ENCODE results near the gene OR6K6. TPM values are rescaled to one million over a fixed set of nuclear protein-coding genes. Genes with fewer than 3 reads are reported as not detected.

Gene OR6K6
- total RNA-seq, 1 donor from 2014 or later, result not detected

DNA sequence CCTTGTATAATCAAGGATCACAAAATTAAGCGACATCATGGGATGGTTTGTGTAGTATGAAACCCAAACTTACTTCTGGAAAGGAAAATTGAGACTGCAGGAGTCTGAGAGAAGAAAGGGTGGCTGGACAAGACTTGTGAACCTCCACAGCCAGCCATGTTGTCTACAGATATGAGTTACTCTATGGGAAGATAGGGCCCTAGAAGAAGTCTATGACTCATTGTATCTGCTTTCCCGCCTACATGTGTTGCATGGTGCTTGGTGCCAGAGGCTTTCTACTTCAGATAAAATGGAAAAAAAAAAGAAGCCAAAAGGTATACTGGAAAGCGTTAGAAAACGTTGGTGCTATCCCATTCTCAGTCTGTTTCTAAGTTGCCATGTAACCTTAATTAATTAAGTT, 45.2 kb downstream of the OR6K6 start:
- Mint-ChIP-seq H3K27me3 (ENCODE audit: unreplicated experiment) (no peaks in the 10 kb centered on the region), H3K4me3 (ENCODE audit: unreplicated experiment) (no peak overlapping the region), H3K9me3 (ENCODE audit: unreplicated experiment) (no peaks in the 10 kb centered on the region), H3K36me3 (ENCODE audit: unreplicated experiment) (no peaks in the 10 kb centered on the region), H3K27ac (ENCODE audit: unreplicated experiment) (no peak overlapping the region), H3K4me1 (ENCODE audit: unreplicated experiment) (no peaks in the 10 kb centered on the region)
- TF ChIP-seq, protein P1, sequence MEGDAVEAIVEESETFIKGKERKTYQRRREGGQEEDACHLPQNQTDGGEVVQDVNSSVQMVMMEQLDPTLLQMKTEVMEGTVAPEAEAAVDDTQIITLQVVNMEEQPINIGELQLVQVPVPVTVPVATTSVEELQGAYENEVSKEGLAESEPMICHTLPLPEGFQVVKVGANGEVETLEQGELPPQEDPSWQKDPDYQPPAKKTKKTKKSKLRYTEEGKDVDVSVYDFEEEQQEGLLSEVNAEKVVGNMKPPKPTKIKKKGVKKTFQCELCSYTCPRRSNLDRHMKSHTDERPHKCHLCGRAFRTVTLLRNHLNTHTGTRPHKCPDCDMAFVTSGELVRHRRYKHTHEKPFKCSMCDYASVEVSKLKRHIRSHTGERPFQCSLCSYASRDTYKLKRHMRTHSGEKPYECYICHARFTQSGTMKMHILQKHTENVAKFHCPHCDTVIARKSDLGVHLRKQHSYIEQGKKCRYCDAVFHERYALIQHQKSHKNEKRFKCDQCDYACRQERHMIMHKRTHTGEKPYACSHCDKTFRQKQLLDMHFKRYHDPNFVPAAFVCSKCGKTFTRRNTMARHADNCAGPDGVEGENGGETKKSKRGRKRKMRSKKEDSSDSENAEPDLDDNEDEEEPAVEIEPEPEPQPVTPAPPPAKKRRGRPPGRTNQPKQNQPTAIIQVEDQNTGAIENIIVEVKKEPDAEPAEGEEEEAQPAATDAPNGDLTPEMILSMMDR (IDR thresholded peaks at IDR 0.05), result no peak
- no peak for DNase-seq (ENCODE audit: extremely low spot score, unreplicated experiment)

DNA sequence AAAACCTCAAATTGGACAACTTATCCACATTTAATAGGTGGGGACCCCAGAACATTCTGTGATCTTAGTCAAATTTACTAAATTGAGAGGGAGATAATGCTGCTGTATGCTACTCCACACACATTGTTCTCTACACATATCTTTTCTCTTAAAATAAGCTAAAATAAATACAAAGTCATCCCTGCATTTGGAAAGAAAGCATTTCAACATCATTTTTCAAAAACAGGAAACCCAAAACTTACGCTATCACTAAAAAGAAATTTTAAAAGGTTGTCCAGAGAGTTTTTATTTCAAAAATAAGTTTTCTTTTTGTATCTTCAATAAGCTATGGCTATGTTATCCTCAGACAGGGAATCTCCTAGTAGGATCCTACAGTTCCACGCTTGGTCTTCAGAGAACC, 46.0 kb downstream of the OR6K6 start:
- no peak for DNase-seq (ENCODE audit: extremely low spot score, unreplicated experiment)
- H3K27me3 Mint-ChIP-seq (ENCODE audit: unreplicated experiment), result no peaks in the 10 kb centered on the region
- TF ChIP-seq, protein P1 (IDR thresholded peaks at IDR 0.05), result no peak
- H3K9me3 Mint-ChIP-seq (ENCODE audit: unreplicated experiment), result no peaks in the 10 kb centered on the region
- H3K4me1 Mint-ChIP-seq (ENCODE audit: unreplicated experiment), result no peaks in the 10 kb centered on the region
- no peaks in the 10 kb centered on the region for H3K36me3 Mint-ChIP-seq (ENCODE audit: unreplicated experiment)
- H3K4me3 Mint-ChIP-seq (ENCODE audit: unreplicated experiment), result no peak overlapping the region
- H3K27ac Mint-ChIP-seq (ENCODE audit: unreplicated experiment), result no peak overlapping the region

DNA sequence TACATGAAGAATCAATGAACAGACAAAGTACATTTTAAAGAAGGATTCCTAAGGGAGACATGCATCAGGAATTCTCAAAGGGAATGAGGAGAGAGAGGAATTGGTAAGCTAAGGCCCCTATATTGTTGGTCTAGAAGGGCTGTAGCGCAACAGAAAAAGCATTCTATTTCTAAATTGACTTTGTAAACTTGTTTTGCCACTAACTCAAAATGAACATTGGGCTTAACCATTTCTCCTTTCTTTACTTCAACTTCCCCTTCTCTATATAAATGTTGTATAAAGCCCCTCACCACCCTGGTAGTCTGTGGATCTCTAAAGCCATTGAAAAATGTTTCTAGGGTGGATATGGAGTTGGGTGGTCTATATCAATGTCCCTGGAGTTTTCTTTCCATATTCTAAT, 46.9 kb downstream of the OR6K6 start:
- Mint-ChIP-seq H3K4me1 (ENCODE audit: unreplicated experiment) (no peaks in the 10 kb centered on the region), H3K4me3 (ENCODE audit: unreplicated experiment) (no peak overlapping the region), H3K27ac (ENCODE audit: unreplicated experiment) (no peak overlapping the region), H3K36me3 (ENCODE audit: unreplicated experiment) (no peaks in the 10 kb centered on the region), H3K9me3 (ENCODE audit: unreplicated experiment) (no peaks in the 10 kb centered on the region), H3K27me3 (ENCODE audit: unreplicated experiment) (no peaks in the 10 kb centered on the region)
- TF ChIP-seq, protein P1 (IDR thresholded peaks at IDR 0.05), result no peak
- no peak for DNase-seq (ENCODE audit: extremely low spot score, unreplicated experiment)

DNA sequence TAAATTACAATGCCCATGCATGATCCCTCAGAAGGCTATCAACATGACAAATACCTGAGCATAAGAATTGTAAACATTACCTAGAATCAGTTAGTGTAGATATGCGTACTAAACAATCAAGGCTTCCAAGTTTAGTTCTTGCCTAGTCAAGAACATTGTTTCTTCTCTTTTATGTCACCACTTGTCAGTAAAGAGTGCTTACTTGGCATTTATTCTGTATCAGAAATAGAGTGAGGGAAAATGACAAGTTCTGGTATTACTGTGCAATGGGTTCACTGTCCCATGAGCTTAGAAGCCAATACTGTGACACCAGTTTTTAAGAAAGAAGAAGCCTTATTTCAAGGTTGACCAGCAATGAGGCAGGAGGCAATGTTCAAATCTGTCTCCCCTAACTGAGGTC, 49.2 kb downstream of the OR6K6 start:
- no peaks in the 10 kb centered on the region for H3K36me3 Mint-ChIP-seq (ENCODE audit: unreplicated experiment)
- no peaks in the 10 kb centered on the region for H3K9me3 Mint-ChIP-seq (ENCODE audit: unreplicated experiment)
- no peak for DNase-seq (ENCODE audit: extremely low spot score, unreplicated experiment)
- no peak overlapping the region for H3K4me3 Mint-ChIP-seq (ENCODE audit: unreplicated experiment)
- TF ChIP-seq, protein P1 (IDR thresholded peaks at IDR 0.05), result no peak
- no peak overlapping the region for H3K27ac Mint-ChIP-seq (ENCODE audit: unreplicated experiment)
- no peaks in the 10 kb centered on the region for H3K4me1 Mint-ChIP-seq (ENCODE audit: unreplicated experiment)
- no peaks in the 10 kb centered on the region for H3K27me3 Mint-ChIP-seq (ENCODE audit: unreplicated experiment)

Other genes starting within 250 kb of the OR6K6 start
- gene OR6Y1, start 200.3 kb upstream of the OR6K6 start, total RNA-seq, result not detected in 2 replicates
- not detected in 2 replicates for gene OR6P1, start 184.1 kb upstream of the OR6K6 start, total RNA-seq
- gene OR10X1, start 174.8 kb upstream of the OR6K6 start, total RNA-seq, result not detected in 2 replicates
- not detected in 2 replicates for gene OR10Z1, start 149.5 kb upstream of the OR6K6 start, total RNA-seq
- gene SPTA1, start 68.0 kb upstream of the OR6K6 start, total RNA-seq, result not detected in 2 replicates
- not detected in 2 replicates for gene OR6K2, start 54.1 kb upstream of the OR6K6 start, total RNA-seq
- gene OR6K3, start 34.0 kb upstream of the OR6K6 start, total RNA-seq, result not detected in 2 replicates
- gene OR6N1, start 17.5 kb downstream of the OR6K6 start, total RNA-seq, result not detected in 2 replicates
- not detected in 2 replicates for gene OR6N2, start 26.5 kb downstream of the OR6K6 start, total RNA-seq
- not detected in 2 replicates for gene MNDA, start 76.6 kb downstream of the OR6K6 start, total RNA-seq
- not detected in 2 replicates for gene PYHIN1, start 176.8 kb downstream of the OR6K6 start, total RNA-seq